Endothelial cell of umbilical vein (primary cell): ENCODE results near the gene TMPRSS13. TPM values are rescaled to one million over a fixed set of nuclear protein-coding genes. Genes with fewer than 3 reads are reported as not detected.

ENCODE experiments used
- BruUV-seq: library from RNA; stranded (reverse); fragments of 400-500 nt; replicated peaks from 2 replicates; lab custom pipeline; 2021; lab: Mats Ljungman, UMichigan
- CTCF ChIA-PET: fragments of 300-600, 350-600 bp; sonication (Branson Sonifier 250); formaldehyde crosslinking; loops from one replicate; lab custom pipeline; 2021; ENCODE audit warnings: antibody characterized with exemption, inconsistent platforms; lab: Charles Lee
- POLR2A ChIA-PET: fragments of 300-600, 350-600 bp; sonication (Branson Sonifier 250); formaldehyde crosslinking; loops from one replicate; lab custom pipeline; 2021; ENCODE audit warnings: antibody characterized with exemption, inconsistent platforms; lab: Charles Lee
- DNase-seq: peaks from one replicate; pipeline ENCODE4 v3.0.0-alpha.2; 2011; ENCODE audit warnings: low read depth, low spot score
- FAIRE-seq: peaks from 2 replicates; lab custom pipeline; 2011; peaks lifted over from hg19 to GRCh38; lab: Jason Lieb, UNC
- H2AFZ ChIP-seq: 2 replicates; pipeline ENCODE4 v1.6.0; 2012; ENCODE audit warnings: low read depth, low read length, control low read depth, inconsistent platforms
- H3K27ac ChIP-seq: 2 replicates; pipeline ENCODE4 v1.5.1; 2011; ENCODE audit warnings: low read depth, mild to moderate bottlenecking, control low read depth, low read length, moderate library complexity; ENCODE audit not compliant: insufficient read depth
- H3K27me3 ChIP-seq, 2 experiments: 2 replicates each; pipeline versions ENCODE4 v1.6.0 to v1.6.1; 2011; ENCODE audit warnings: low read length in 2 of 2, mixed read lengths in 1 of 2; ENCODE audit not compliant: control insufficient read depth in 2 of 2, insufficient read depth in 2 of 2
- H3K36me3 ChIP-seq, 2 experiments: 2 replicates in 1 of 2; 3 replicates in 1 of 2; pipeline ENCODE4 v1.5.1; 2011; ENCODE audit warnings: low read length in 2 of 2, mild to moderate bottlenecking in 1 of 2, moderate library complexity in 1 of 2; ENCODE audit not compliant: control insufficient read depth in 2 of 2, insufficient read depth in 2 of 2; ENCODE audit errors: extremely low read depth in 1 of 2
- H3K4me1 ChIP-seq: 3 replicates; pipeline ENCODE4 v1.5.1; 2011; ENCODE audit warnings: mild to moderate bottlenecking, low read length; ENCODE audit not compliant: control insufficient read depth, insufficient read depth; ENCODE audit errors: extremely low read depth
- H3K4me2 ChIP-seq: 2 replicates; pipeline ENCODE4 v1.6.1; 2011; ENCODE audit warnings: low read length, control low read depth, mixed read lengths; ENCODE audit not compliant: insufficient read depth
- H3K4me3 ChIP-seq, 3 experiments: fragments of 200-600 bp in 1 of 3; sonication (generic), shearing (Covaris generic) in 1 of 3; replicated peaks in 1 of 3; 2 replicates each; pipeline ENCODE4 v1.5.1; 2011 to 2016; ENCODE audit warnings: control low read depth in 3 of 3, low read length in 3 of 3, mild to moderate bottlenecking in 2 of 3, inconsistent platforms in 1 of 3, low read depth in 1 of 3, moderate library complexity in 1 of 3; ENCODE audit not compliant: insufficient read depth in 1 of 3
- H3K79me2 ChIP-seq: 2 replicates; pipeline ENCODE4 v1.6.0; 2012; ENCODE audit warnings: low read length, inconsistent platforms; ENCODE audit not compliant: control insufficient read depth, insufficient read depth
- H3K9ac ChIP-seq: replicated peaks from 2 replicates; pipeline ENCODE3; 2011; ENCODE audit warnings: low read length, control low read depth; ENCODE audit not compliant: insufficient read depth; ENCODE audit errors: extremely low read depth
- H3K9me1 ChIP-seq: replicated peaks from 3 replicates; pipeline ENCODE4 v1.6.0; 2011; ENCODE audit warnings: mild to moderate bottlenecking, low read length; ENCODE audit not compliant: control insufficient read depth, insufficient read depth; ENCODE audit errors: extremely low read depth
- H3K9me3 ChIP-seq: replicated peaks from 2 replicates; pipeline ENCODE4 v1.5.1; 2012; ENCODE audit warnings: low read length, inconsistent platforms; ENCODE audit not compliant: control insufficient read depth, insufficient read depth
- H4K20me1 ChIP-seq: replicated peaks from 2 replicates; pipeline ENCODE3; 2011; ENCODE audit warnings: mild to moderate bottlenecking, low read length; ENCODE audit not compliant: control insufficient read depth, insufficient read depth; ENCODE audit errors: extremely low read depth
- EZH2 ChIP-seq: IDR thresholded peaks from 2 replicates; pipeline ENCODE4 v1.6.1; 2012; ENCODE audit warnings: borderline replicate concordance, low read depth, mild to moderate bottlenecking, moderate library complexity, low read length, inconsistent platforms; ENCODE audit not compliant: severe bottlenecking
- GATA2 ChIP-seq: IDR thresholded peaks from 2 replicates; pipeline ENCODE4 v1.7.0; 2011; ENCODE audit warnings: low read depth, mild to moderate bottlenecking, moderate library complexity, mixed read lengths, low read length; ENCODE audit not compliant: insufficient read length, insufficient read depth
- MAX ChIP-seq: IDR thresholded peaks from 2 replicates; pipeline ENCODE4 v1.6.1; 2011; ENCODE audit not compliant: insufficient read depth, insufficient read length
- dilution Hi-C: fragments of 300-500 bp; cut with MboI; formaldehyde crosslinking; loops from one replicate; pipeline ENCODE4 v1.15.0; 2019; ENCODE audit warnings: low sequenced_read_pairs; ENCODE audit not compliant: extremely low pct_ligation_motif_present
- intact Hi-C: fragments of 100-400 bp; cut with micrococcal nuclease; formaldehyde crosslinking; loops from one replicate; pipeline ENCODE4 v1.10.0; 2022
- polyA plus RNA-seq, 4 experiments: library from polyadenylated mRNA; depleted of rRNA in 3 of 4; stranded (reverse) in 3 of 4; unstranded in 1 of 4; fragments of >200 nt; gene quantifications; 2 replicates each; pipeline versions ENCODE4 v1.2.1 to v1.2.3, GENCODE V29; 2011 to 2012; ENCODE audit warnings: missing spikeins in 1 of 4
- total RNA-seq: library from RNA; stranded (reverse); gene quantifications from 2 replicates; pipeline ENCODE4 v1.2.3, GENCODE V29; 2021

TMPRSS13 gene
- total and polyA plus RNA-seq, 2 donors (not counting 3 experiments of a cell fraction or from before 2014, with no cell fraction given) = 0.22 to 0.46 TPM

- ChIA-PET CTCF (interaction anchor here (1.3 to 2.6 kb wide), 3 partner anchors 38 to 145 kb away, joined by 3 to 22 read pairs (median 6); no protein-coding TSS in a partner anchor), POLR2A (interaction anchor here (0.5 kb wide), 1 partner anchor 136 kb away, joined by 7 read pairs; no protein-coding TSS in a partner anchor)
- H3K27me3 ChIP-seq = no peaks in the 10 kb centered on the region
- no peak for TF ChIP-seq MAX
- TF ChIP-seq EZH2 = no peak
- no peak for TF ChIP-seq GATA2
- no peak overlapping the region for H3K9ac ChIP-seq
- peaks cover 5% of the 10 kb centered on the region for H3K4me1 ChIP-seq
- no peak overlapping the region for H3K27ac ChIP-seq
- no peaks in the 10 kb centered on the region for H3K36me3 ChIP-seq
- FAIRE-seq = no peak
- no peaks in the 10 kb centered on the region for H3K9me3 ChIP-seq
- no peak overlapping the region for H3K4me2 ChIP-seq
- H3K4me3 ChIP-seq = no peak overlapping the region
- no peak overlapping the region for H2AFZ ChIP-seq
- no peak for DNase-seq
- no peaks in the 10 kb centered on the region for H3K9me1 ChIP-seq
- dilution Hi-C loops (no loop called here), intact Hi-C loops (no loop called here)
- no peaks in the 10 kb centered on the region for H4K20me1 ChIP-seq
- no peaks in the 10 kb centered on the region for H3K79me2 ChIP-seq
- no TSS peak for BruUV-seq
Observed at GRCh38 chr11:117908959-117909610, 20.1 kb downstream of the TMPRSS13 start.

- DNase-seq (no peak), FAIRE-seq (no peak)
- Histone ChIP-seq H3K79me2 (no peaks in the 10 kb centered on the region), H3K9ac (no peak overlapping the region), H3K27ac (no peak overlapping the region), H4K20me1 (no peaks in the 10 kb centered on the region), H3K4me2 (no peak overlapping the region), H3K9me1 (no peaks in the 10 kb centered on the region), H3K4me3 (no peak overlapping the region), H3K9me3 (no peaks in the 10 kb centered on the region), H3K4me1 (peaks cover 5% of the 10 kb centered on the region), H2AFZ (no peak overlapping the region), H3K36me3 (no peaks in the 10 kb centered on the region), H3K27me3 (no peaks in the 10 kb centered on the region)
- intact Hi-C loops (no loop called here), dilution Hi-C loops (no loop called here)
- POLR2A ChIA-PET = interaction anchor here (0.8 to 0.9 kb wide), 2 partner anchors 39 to 84 kb away, joined by 3 read pairs; partner anchors contain the start of gene FXYD2
- CTCF ChIA-PET = interaction anchor here (1.2 to 2.9 kb wide), 8 partner anchors 13 to 482 kb away, joined by 3 to 22 read pairs (median 6); no protein-coding TSS in a partner anchor
- no TSS peak for BruUV-seq
- TF ChIP-seq MAX = no peak
Observed at GRCh38 chr11:117908109-117908895, 20.9 kb downstream of the TMPRSS13 start.
